Airway epithelial cell (primary cell): ENCODE measurements around the gene OLFM1. TPM values are rescaled to one million over a fixed set of nuclear protein-coding genes. Genes with fewer than 3 reads are reported as not detected.

Experiments used
- total RNA-seq: library from RNA; depleted of rRNA; stranded (reverse); fragments of >200 nt; gene quantifications from 2 replicates; pipeline ENCODE4 v1.2.3, GENCODE V29; 2015

The OLFM1 gene
- not detected in 2 replicates for total RNA-seq

DNA sequence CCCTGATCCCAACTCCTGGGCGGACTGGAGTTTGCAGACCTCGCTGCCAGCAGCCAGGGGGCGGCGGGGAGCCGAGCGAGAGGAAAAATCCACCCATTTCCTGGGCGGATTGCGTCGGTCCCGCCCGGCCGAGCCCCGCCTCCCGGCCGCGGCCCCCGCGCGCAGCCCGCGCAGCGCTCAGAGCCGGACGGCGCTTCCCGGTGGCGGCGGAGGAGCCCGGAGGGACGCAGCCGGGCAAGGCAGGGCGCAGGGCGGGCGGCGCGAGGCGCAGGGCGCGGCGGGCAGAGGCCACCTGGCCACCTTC lies at the start of gene OLFM1:
OLFM1 (plus strand) TSS at position 180 of the 304 bp plus-strand sequence. CDS start 322 bp downstream, outside the sequence.

Other genes with a start within 250 kb of the OLFM1 start
- not detected in 2 replicates for gene FCN2, start 206.9 kb upstream of the OLFM1 start, total RNA-seq
- gene FCN1, start 169.8 kb upstream of the OLFM1 start, total RNA-seq = not detected in 2 replicates